Calu3 (cell line): ENCODE results near the gene RHBDF1. TPM values are rescaled to one million over a fixed set of nuclear protein-coding genes. Genes with fewer than 3 reads are reported as not detected.

Experiments
- BruUV-seq: library from RNA; stranded (reverse); fragments of 400-500 nt; replicated peaks from 2 replicates; lab custom pipeline; 2021; lab: Mats Ljungman, UMichigan
- CTCF ChIA-PET: fragments of 300-600 bp; sonication (Branson Sonifier 250); formaldehyde crosslinking; loops from one replicate; lab custom pipeline; 2022; ENCODE audit warnings: antibody characterized with exemption; lab: Charles Lee
- DNase-seq: peaks from one replicate; pipeline ENCODE4 v3.0.0; 2022
- H3K27ac Mint-ChIP-seq: one replicate; pipeline ENCODE4 v1.8.0; 2022; ENCODE audit warnings: mixed read lengths; ENCODE audit not compliant: unreplicated experiment
- H3K27me3 Mint-ChIP-seq: one replicate; pipeline ENCODE4 v1.8.0; 2022; ENCODE audit warnings: mixed read lengths; ENCODE audit not compliant: unreplicated experiment
- H3K36me3 Mint-ChIP-seq: one replicate; pipeline ENCODE4 v1.8.0; 2022; ENCODE audit warnings: mild to moderate bottlenecking, moderate library complexity, mixed read lengths; ENCODE audit not compliant: insufficient read depth, unreplicated experiment
- H3K4me1 Mint-ChIP-seq: one replicate; pipeline ENCODE4 v1.8.0; 2022; ENCODE audit warnings: mild to moderate bottlenecking, low read depth, mixed read lengths; ENCODE audit not compliant: unreplicated experiment
- H3K4me3 Mint-ChIP-seq: one replicate; pipeline ENCODE4 v1.8.0; 2022; ENCODE audit warnings: mild to moderate bottlenecking, low read depth, moderate library complexity, mixed read lengths; ENCODE audit not compliant: unreplicated experiment
- H3K9me3 Mint-ChIP-seq: one replicate; pipeline ENCODE4 v1.8.0; 2022; ENCODE audit warnings: low read depth, mixed read lengths; ENCODE audit not compliant: unreplicated experiment
- CTCF ChIP-seq: fragments of 200-600 bp; IDR thresholded peaks from one replicate; pipeline ENCODE4 v1.8.0; 2022; ENCODE audit warnings: antibody characterized with exemption; ENCODE audit not compliant: unreplicated experiment
- intact Hi-C: fragments of 100-400 bp; cut with micrococcal nuclease; formaldehyde crosslinking; loops from one replicate; pipeline ENCODE4 v1.10.0; 2022; ENCODE audit not compliant: unreplicated experiment
- total RNA-seq: library from RNA; stranded (reverse); gene quantifications from 2 replicates; pipeline ENCODE4 v1.2.3, GENCODE V29; 2022

The RHBDF1 gene
- total RNA-seq, 1 experiment from 2014 or later: 60.2 TPM

GRCh38 chr16:75580-76501, 3.4 kb upstream of the RHBDF1 start:
- Mint-ChIP-seq H3K4me3 (peak overlapping the region; percentile 80), H3K4me1 (peaks cover 34% of the 10 kb centered on the region)

GRCh38 chr16:74747-75334, 2.4 kb upstream of the RHBDF1 start:
- no peak for DNase-seq
- Mint-ChIP-seq H3K9me3 (no peaks in the 10 kb centered on the region), H3K4me1 (peaks cover 40% of the 10 kb centered on the region), H3K27ac (no peak overlapping the region), H3K4me3 (no peak overlapping the region), H3K27me3 (no peaks in the 10 kb centered on the region), H3K36me3 (peaks cover 76% of the 10 kb centered on the region)
- CTCF ChIA-PET: interaction anchor here (0.6 to 1.1 kb wide), 2 partner anchors 9 to 22 kb away, joined by 3 to 4 read pairs; no protein-coding TSS in a partner anchor
- no TSS peak for BruUV-seq
- intact Hi-C loops: no loop called here
- no peak for TF ChIP-seq CTCF

More at GRCh38 chr16:75580-76501, 3.4 kb upstream of the RHBDF1 start:
- intact Hi-C loops: no loop called here
- DNase-seq: no peak
- Mint-ChIP-seq H3K36me3 (peaks cover 82% of the 10 kb centered on the region), H3K9me3 (no peaks in the 10 kb centered on the region), H3K27ac (no peak overlapping the region), H3K27me3 (no peaks in the 10 kb centered on the region)
- no TSS peak for BruUV-seq
- CTCF ChIA-PET: interaction anchor here (1.1 kb wide), 1 partner anchor 10 kb away, joined by 4 read pairs; no protein-coding TSS in a partner anchor
- TF ChIP-seq CTCF: no peak

GRCh38 chr16:74051-74746, 1.8 kb upstream of the RHBDF1 start:
- Mint-ChIP-seq H3K27ac (no peak overlapping the region), H3K36me3 (peaks cover 69% of the 10 kb centered on the region), H3K4me3 (no peak overlapping the region), H3K9me3 (no peaks in the 10 kb centered on the region), H3K4me1 (peaks cover 40% of the 10 kb centered on the region), H3K27me3 (no peaks in the 10 kb centered on the region)
- CTCF ChIA-PET: interaction anchor here (0.6 kb wide), 1 partner anchor 22 kb away, joined by 3 read pairs; no protein-coding TSS in a partner anchor
- intact Hi-C loops: no loop called here
- TF ChIP-seq CTCF: no peak
- no TSS peak for BruUV-seq
- DNase-seq: no peak
